GM12891 (cell line): ENCODE data around the gene NEK5.

ENCODE experiments used
- POLR2AphosphoS5 ChIP-seq: IDR thresholded peaks from 2 replicates; pipeline ENCODE4 v1.6.1; 2011; ENCODE audit warnings: low read depth, low read length, control low read depth
- TAF1 ChIP-seq: IDR thresholded peaks from 2 replicates; pipeline ENCODE4 v1.6.1; 2011; ENCODE audit warnings: low read depth, low read length, control low read depth

- TF ChIP-seq POLR2AphosphoS5 = no peak
- TF ChIP-seq TAF1 = no peak
Measured at GRCh38 chr13:52091473-52091872, 37.4 kb downstream of the NEK5 start.
